NB4 (cell line): ENCODE measurements around the gene KCNJ10.

Source experiments
- DNase-seq: peaks from one replicate; pipeline ENCODE4 v3.0.0; 2010; ENCODE audit warnings: low read depth
- H3K4me3 ChIP-seq: one replicate; pipeline ENCODE4 v1.5.1; 2011; ENCODE audit warnings: mild to moderate bottlenecking, low read depth, low read length, moderate library complexity
- CTCF ChIP-seq: IDR thresholded peaks from one replicate; pipeline ENCODE4 v1.5.1; 2012; ENCODE audit warnings: low read depth, low read length
- MAX ChIP-seq: IDR thresholded peaks from 2 replicates; pipeline ENCODE4 v1.6.1; 2011; ENCODE audit warnings: low read depth, low read length
- MYC ChIP-seq: IDR thresholded peaks from 2 replicates; pipeline ENCODE4 v1.6.1; 2011; ENCODE audit warnings: low read depth, low read length
- POLR2A ChIP-seq: IDR thresholded peaks from 2 replicates; pipeline ENCODE4 v1.6.1; 2011; ENCODE audit warnings: mild to moderate bottlenecking; ENCODE audit not compliant: insufficient read length; ENCODE audit errors: extremely low read depth

KCNJ10 gene

DNA sequence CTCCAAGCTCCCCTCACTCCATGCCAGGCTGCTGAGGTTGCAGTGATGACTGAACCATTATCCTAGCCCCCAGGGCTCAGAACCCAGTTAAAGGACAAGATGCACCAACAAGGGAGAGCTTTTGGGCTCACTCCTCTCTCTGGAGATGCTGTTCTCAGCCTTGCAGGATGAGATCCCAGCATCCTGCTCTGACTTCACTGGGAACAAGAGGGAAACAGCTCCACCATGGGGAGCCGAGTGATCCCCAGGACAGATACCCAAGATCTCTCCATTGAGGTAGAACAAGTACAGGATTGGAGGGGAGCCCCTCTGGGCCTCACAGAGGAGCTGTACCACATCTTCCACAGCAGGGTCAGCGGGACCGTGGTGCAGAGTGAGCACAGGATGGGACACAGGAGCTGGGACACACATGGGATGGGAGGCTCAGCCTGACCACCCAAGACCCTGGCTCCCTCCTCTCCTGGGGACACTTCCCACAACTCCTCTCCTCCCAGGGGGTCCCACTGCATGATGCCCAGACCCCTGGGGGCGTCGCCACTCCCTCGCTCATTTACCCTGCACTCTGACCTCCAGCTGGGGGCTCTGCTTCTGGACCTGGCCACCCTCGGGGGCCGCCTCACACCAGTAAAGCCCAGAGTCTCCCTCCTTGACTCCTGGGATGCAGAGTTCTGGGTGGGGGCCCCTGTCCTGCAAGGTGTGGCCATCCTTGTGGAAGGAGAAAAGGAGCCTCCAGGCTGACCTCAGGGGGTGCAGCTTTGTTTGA is 97.3 kb downstream of the KCNJ10 start:
- DNase-seq = no peak
- no peak for TF ChIP-seq CTCF
- TF ChIP-seq MYC = no peak
- TF ChIP-seq MAX = no peak
- no peak for TF ChIP-seq POLR2A
- no peak overlapping the region for H3K4me3 ChIP-seq

- TF ChIP-seq MAX = no peak
- TF ChIP-seq POLR2A = no peak
- no peak for TF ChIP-seq MYC
- no peak for TF ChIP-seq CTCF
- no peak for DNase-seq
- no peak overlapping the region for H3K4me3 ChIP-seq
These were observed 99.0 kb downstream of the KCNJ10 start for GRCh38 chr1:159970932-159971342.

- TF ChIP-seq MYC = no peak
- no peak for TF ChIP-seq POLR2A
- TF ChIP-seq MAX = no peak
- no peak overlapping the region for H3K4me3 ChIP-seq
- DNase-seq = no peak
These were observed 101.1 kb downstream of the KCNJ10 start for GRCh38 chr1:159968901-159969300.

DNA sequence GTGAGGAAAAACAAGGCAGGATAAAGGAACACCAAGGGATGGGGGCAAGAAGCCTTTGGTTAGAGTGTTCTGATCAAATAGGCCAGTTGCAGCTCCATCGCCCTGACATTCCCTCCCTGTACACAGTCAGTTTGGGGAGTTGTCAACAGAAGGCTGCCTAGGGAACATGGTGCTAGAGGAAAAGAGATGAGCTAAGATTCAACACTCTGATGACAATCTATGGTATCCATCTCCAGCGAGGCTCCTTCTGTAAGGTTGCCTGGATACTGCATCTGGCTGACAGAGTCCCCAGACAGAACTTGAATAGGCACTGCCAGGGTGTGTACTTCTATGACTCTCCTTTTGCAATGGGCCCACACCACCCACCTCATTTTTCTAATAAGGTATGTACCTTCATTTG is 104.7 kb downstream of the KCNJ10 start:
- TF ChIP-seq MAX = no peak
- no peak for TF ChIP-seq CTCF
- TF ChIP-seq POLR2A = no peak
- no peak for TF ChIP-seq MYC
- no peak for DNase-seq
- no peak overlapping the region for H3K4me3 ChIP-seq

- TF ChIP-seq MAX (no peak), CTCF (no peak), POLR2A (no peak), MYC (no peak)
- DNase-seq = no peak
- no peak overlapping the region for H3K4me3 ChIP-seq
These were observed 105.8 kb downstream of the KCNJ10 start for GRCh38 chr1:159964144-159964543.

DNA sequence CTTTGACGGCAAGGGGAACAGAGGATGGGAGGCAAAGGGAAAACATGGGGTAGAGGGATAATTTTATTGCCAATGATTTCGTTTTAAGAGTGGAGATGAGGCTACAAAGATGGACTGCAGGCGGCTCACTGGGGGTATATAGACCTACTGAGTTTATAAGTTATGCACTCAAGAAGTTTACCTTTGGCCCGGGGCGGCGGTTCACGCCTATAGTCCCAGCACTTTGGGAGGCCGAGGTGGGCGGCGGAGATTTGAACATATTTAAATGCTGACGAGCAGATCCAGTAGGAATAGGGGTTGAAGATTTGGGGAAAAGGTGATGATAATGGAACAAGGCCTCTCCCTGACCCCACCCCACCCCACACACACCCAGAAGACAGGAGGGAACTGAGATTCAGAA is 107.8 kb downstream of the KCNJ10 start:
- TF ChIP-seq MAX = no peak
- no peak for TF ChIP-seq MYC
- TF ChIP-seq CTCF = no peak
- no peak for TF ChIP-seq POLR2A
- H3K4me3 ChIP-seq = no peak overlapping the region
- DNase-seq = no peak
